Measurements from ENCODE around the gene GYS2. TPM values are rescaled to one million over a fixed set of nuclear protein-coding genes. Genes with fewer than 3 reads are reported as not detected.
"Not testable (repeated sequence)": the region's sequence is repeated elsewhere in the genome, so short reads cannot be mapped to it uniquely, and the experiment has no call there.

GYS2 gene
- total and polyA plus RNA-seq, 2 of the 4 experiments (the other 2 are of a cell fraction), result not detected

DNA sequence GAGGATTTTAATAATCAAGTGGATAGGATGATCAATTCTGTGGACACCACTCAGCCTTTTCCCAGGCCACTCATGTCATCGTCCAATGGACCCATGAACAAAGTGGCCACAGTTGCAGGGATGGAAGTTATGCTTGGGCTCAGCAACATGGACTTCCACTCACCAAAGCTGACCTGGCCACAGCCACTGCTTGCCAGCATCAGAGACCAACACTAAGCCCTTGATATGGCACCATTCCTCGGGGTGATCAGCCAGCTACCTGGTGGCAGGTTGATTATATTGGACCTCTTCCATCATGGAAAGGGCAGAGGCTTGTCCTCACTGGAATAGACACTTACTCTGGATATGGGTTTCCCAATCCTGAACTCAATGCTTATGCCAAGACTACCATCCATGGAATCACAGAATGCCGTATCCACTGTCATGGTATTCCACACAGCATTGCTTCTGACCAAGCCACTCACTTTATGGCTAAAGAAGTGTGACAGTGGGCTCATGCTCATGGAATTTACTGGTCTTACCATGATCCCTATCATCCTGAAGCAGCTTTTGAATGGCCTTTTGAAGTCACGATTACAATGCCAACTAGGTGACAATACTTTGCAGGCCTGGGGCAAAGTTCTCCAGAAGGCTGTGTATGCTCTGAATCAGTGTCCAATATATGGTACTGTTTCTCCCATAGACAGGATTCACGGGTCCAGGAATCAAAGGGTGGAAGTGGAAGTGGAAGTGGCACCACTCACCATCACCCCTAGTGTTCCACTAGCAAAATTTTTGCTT is 20.1 kb downstream of the GYS2 start:
- H2BK20ac ChIP-seq (ENCODE audit: low read depth, low read length); H2AK9ac ChIP-seq (replicated peaks; ENCODE audit: low read depth, low read length, poor library complexity); H3K27ac ChIP-seq (ENCODE audit: insufficient read depth, low read length); H2AFZ ChIP-seq (replicated peaks; ENCODE audit: low read length, poor library complexity); CTCF ChIA-PET; H3K79me1 ChIP-seq (ENCODE audit: low read depth in 1 of 2, low read length in 2 of 2); DNase-seq; H2BK15ac ChIP-seq (ENCODE audit: low read depth, low read length); H3K9ac ChIP-seq (ENCODE audit: low read depth, low read length); BruUV-seq (replicated peaks); H3K14ac ChIP-seq (replicated peaks; ENCODE audit: low read depth, low read length); H3K4me2 ChIP-seq (ENCODE audit: low read depth, low read length); intact Hi-C loops (cut with micrococcal nuclease); in situ Hi-C loops (cut with MboI; ENCODE audit: low sequenced_read_pairs); H3K9me1 ChIP-seq (ENCODE audit: insufficient read depth, low read length); H3K27me3 ChIP-seq (ENCODE audit: control insufficient read depth, insufficient read depth, low read length); ATAC-seq (ENCODE audit: low read depth); H4K91ac ChIP-seq (ENCODE audit: insufficient read depth, low read depth, low read length); H3K36me3 ChIP-seq (ENCODE audit: control insufficient read depth, insufficient read depth, low read length); H4K5ac ChIP-seq (ENCODE audit: low read depth, low read length); H4K8ac ChIP-seq (ENCODE audit: low read depth in 2 of 2, low read length in 2 of 2); H2AK5ac ChIP-seq (ENCODE audit: low read depth, low read length); H3K4me1 ChIP-seq (ENCODE audit: control insufficient read depth, insufficient read depth, low read length); H3K18ac ChIP-seq (ENCODE audit: low read depth, low read length); H2BK120ac ChIP-seq (ENCODE audit: low read depth, low read length); dilution Hi-C loops (cut with HindIII; ENCODE audit: low sequenced_read_pairs, unreplicated experiment); H3K4me3 ChIP-seq (ENCODE audit: insufficient read depth, low read depth, low read length); H3K4ac ChIP-seq (ENCODE audit: low read depth, low read length); POLR2A ChIA-PET (ENCODE audit: unreplicated experiment); H4K20me1 ChIP-seq (ENCODE audit: insufficient read depth, low read length); H2BK5ac ChIP-seq (ENCODE audit: low read depth, low read length, poor library complexity, severe bottlenecking); H3K56ac ChIP-seq (ENCODE audit: extremely low read depth, insufficient read depth, low read length); H3K9me3 ChIP-seq (ENCODE audit: control insufficient read depth, insufficient read depth, low read length); H3K23ac ChIP-seq (ENCODE audit: low read depth, low read length): not testable (repeated sequence)
- no CpG with 5 or more reads among the region's 5 CpGs for WGBS, 2 experiments (ENCODE audit: extremely low coverage in 2 of 2, insufficient read length in 1 of 2)

Data from IMR-90 (cell line).